ENCODE measurements around the gene UCK2. TPM values are rescaled to one million over a fixed set of nuclear protein-coding genes. Genes with fewer than 3 reads are reported as not detected.

UCK2 gene
- total RNA-seq, 2 experiments from 2014 or later, result 66.5 to 72.2 TPM

DNA sequence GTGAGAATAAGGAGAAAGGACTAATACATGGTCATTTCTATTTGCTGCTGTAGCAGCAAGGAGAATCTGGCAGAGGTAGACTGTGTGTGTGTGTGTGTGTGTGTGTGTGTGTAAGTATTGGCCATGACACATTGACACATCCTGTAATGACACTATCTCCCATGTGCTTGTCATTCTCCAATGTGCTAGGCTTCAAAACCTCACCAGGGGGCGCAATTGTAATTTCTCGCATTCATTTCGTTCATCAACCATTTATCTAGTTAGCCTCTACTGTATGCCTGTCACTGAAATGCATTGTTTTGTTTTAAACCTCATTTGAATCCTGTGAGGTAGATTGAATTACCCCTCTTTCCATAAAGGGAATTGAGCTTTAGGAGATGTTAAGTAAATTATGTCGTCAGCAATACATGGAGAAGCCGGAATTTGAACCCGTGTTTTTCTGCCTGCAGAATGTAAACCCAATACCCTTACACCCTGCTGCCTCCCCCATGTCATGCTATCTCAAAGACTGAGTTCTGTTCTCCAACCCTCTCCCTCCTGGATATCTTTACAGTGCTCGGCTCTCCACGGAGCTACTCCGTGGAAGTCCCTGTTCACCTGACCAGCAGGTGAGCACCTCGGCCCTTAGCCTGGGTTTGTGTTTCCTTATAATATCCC, 100.8 kb downstream of the UCK2 start:
- ChIA-PET CTCF (interaction anchor here (1.0 to 1.8 kb wide), 6 partner anchors 13 to 553 kb away, joined by 3 to 9 read pairs (median 6); no protein-coding TSS in a partner anchor), POLR2A (no interaction called here)
- peak; percentile 71 for DNase-seq
- Mint-ChIP-seq H3K4me1 (ENCODE audit: low read depth) (no peaks in the 10 kb centered on the region), H3K4me3 (no peak overlapping the region), H3K9me3 (no peaks in the 10 kb centered on the region), H3K36me3 (ENCODE audit: low read depth) (no peaks in the 10 kb centered on the region), H3K27ac (no peak overlapping the region), H3K27me3 (peaks cover 19% of the 10 kb centered on the region)
- TF ChIP-seq CTCF (IDR thresholded peaks at IDR 0.05), result peak; percentile 72
- ATAC-seq, result peak; percentile 85
- intact Hi-C loops (cut with micrococcal nuclease), result loop anchor here (5.0 kb wide), 2 partner anchors 549 to 564 kb away; no protein-coding TSS in a partner anchor

- H3K4me1 Mint-ChIP-seq (ENCODE audit: low read depth), result no peaks in the 10 kb centered on the region
- no peak overlapping the region for H3K4me3 Mint-ChIP-seq
- POLR2A ChIA-PET, result no interaction called here
- H3K27me3 Mint-ChIP-seq, result peaks cover 13% of the 10 kb centered on the region
- DNase-seq, result no peak
- H3K27ac Mint-ChIP-seq, result no peak overlapping the region
- intact Hi-C loops (cut with micrococcal nuclease), result no loop called here
- no peaks in the 10 kb centered on the region for H3K9me3 Mint-ChIP-seq
- CTCF ChIA-PET, result interaction anchor here (0.8 to 0.9 kb wide), 2 partner anchors 16 to 17 kb away, joined by 3 read pairs; no protein-coding TSS in a partner anchor
- no peak for ATAC-seq
- H3K36me3 Mint-ChIP-seq (ENCODE audit: low read depth), result no peaks in the 10 kb centered on the region
- no peak for TF ChIP-seq CTCF (IDR thresholded peaks at IDR 0.05)
Measured at GRCh38 chr1:165930961-165931360, 103.5 kb downstream of the UCK2 start.

GRCh38 chr1:165933446-165934170, 106.2 kb downstream of the UCK2 start:
- H3K9me3 Mint-ChIP-seq, result no peaks in the 10 kb centered on the region
- ChIA-PET CTCF (interaction anchor here (0.8 to 1.3 kb wide), 2 partner anchors 9 to 545 kb away, joined by 3 read pairs; no protein-coding TSS in a partner anchor), POLR2A (interaction anchor here (1.0 kb wide), 1 partner anchor 23 kb away, joined by 3 read pairs; no protein-coding TSS in a partner anchor)
- no peaks in the 10 kb centered on the region for H3K4me1 Mint-ChIP-seq (ENCODE audit: low read depth)
- no peak for TF ChIP-seq CTCF (IDR thresholded peaks at IDR 0.05)
- H3K4me3 Mint-ChIP-seq, result no peak overlapping the region
- H3K27ac Mint-ChIP-seq, result no peak overlapping the region
- intact Hi-C loops (cut with micrococcal nuclease), result no loop called here
- ATAC-seq (no peak), DNase-seq (no peak)
- peaks cover 4% of the 10 kb centered on the region for H3K27me3 Mint-ChIP-seq
- H3K36me3 Mint-ChIP-seq (ENCODE audit: low read depth), result no peaks in the 10 kb centered on the region

DNA sequence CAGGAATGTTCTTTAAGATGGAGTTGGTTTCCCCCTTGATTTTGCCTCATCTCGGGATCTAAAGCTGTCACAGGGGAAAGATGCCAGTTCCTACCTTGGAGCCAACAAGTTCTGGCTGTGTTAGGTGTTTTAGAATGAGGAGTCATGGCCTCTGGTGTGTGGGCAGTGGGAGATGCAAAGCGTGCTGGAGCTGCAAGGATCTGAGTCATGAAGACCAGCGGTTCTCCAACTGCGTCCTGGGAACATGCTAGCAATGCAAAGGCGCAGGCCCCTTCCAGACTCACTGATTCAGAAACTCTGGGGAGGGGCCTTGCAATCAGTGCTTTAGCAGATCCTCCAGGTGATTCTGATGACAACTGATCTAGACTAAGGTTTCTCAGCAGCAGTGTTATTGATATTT, 109.1 kb downstream of the UCK2 start:
- ChIA-PET CTCF (interaction anchor here (1.8 kb wide), 1 partner anchor 11 kb away, joined by 9 read pairs; no protein-coding TSS in a partner anchor), POLR2A (no interaction called here)
- TF ChIP-seq CTCF (IDR thresholded peaks at IDR 0.05), result no peak
- Mint-ChIP-seq H3K36me3 (ENCODE audit: low read depth) (no peaks in the 10 kb centered on the region), H3K27me3 (peaks cover 4% of the 10 kb centered on the region), H3K27ac (no peak overlapping the region), H3K4me1 (ENCODE audit: low read depth) (no peaks in the 10 kb centered on the region), H3K4me3 (no peak overlapping the region), H3K9me3 (no peaks in the 10 kb centered on the region)
- ATAC-seq (no peak), DNase-seq (no peak)
- intact Hi-C loops (cut with micrococcal nuclease), result no loop called here

- no peaks in the 10 kb centered on the region for H3K4me1 Mint-ChIP-seq (ENCODE audit: low read depth)
- no peak overlapping the region for H3K27ac Mint-ChIP-seq
- intact Hi-C loops (cut with micrococcal nuclease), result no loop called here
- no peak for TF ChIP-seq CTCF (IDR thresholded peaks at IDR 0.05)
- ATAC-seq, result no peak
- no peaks in the 10 kb centered on the region for H3K36me3 Mint-ChIP-seq (ENCODE audit: low read depth)
- H3K27me3 Mint-ChIP-seq, result peaks cover 5% of the 10 kb centered on the region
- DNase-seq, result no peak
- no peaks in the 10 kb centered on the region for H3K9me3 Mint-ChIP-seq
- no peak overlapping the region for H3K4me3 Mint-ChIP-seq
- ChIA-PET POLR2A (no interaction called here), CTCF (no interaction called here)
Measured at GRCh38 chr1:165937829-165938228, 110.4 kb downstream of the UCK2 start.
